HG03064 (cell line): ENCODE results near the gene PPP4R3B.

ENCODE experiments used
- ATAC-seq: cut with Tn5 transposase; IDR thresholded peaks from one replicate; pipeline ENCODE4 v1.9.1; 2021; ENCODE audit warnings: low read depth; ENCODE audit not compliant: unreplicated experiment

PPP4R3B gene

DNA sequence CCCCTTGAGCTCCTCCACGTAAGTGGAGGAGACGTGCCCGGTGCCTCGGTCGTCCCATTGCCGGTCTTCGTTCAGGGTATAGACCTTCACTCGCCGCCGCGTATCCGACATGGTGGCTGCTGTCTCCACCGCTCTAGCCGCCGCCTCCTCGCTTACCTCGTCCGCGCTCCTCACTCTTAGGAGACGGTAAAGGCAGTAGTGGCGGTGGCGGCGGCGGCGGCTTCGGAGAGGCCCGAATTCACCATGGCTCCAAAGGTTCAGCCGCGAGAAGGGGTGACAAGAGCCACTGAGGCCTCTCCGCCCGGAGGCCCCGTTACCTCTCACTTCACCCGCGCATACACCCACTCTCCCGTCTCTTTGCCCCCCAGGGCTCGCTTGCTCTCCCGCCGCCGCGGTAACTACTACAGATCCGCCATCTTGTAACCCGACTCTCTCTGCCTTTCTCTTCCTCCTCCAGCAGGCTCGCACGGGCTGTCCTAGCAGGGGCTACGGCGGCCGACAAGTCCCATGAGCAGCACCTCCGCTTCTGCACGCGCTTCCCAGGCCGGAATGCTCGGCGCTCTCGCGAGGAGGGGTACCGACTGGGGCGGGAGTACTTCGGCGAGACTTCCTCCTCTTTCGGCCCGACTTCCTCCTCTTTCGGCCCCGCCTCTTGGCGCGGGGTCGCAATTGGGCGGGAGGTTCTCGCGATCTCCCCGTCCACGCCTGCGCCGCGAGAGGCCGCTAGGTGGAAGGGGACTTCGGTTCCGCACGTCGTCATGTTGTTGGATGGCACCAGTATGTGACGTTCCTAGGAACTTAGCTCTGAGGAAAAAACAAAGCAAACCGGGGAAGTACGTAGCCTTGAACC is at the start of gene PPP4R3B:
TSS of gene PPP4R3B (minus strand) at position 448 of the 850 bp plus-strand sequence. CDS start at position 111, 337 bp downstream.
- peak; percentile 84 for ATAC-seq

DNA sequence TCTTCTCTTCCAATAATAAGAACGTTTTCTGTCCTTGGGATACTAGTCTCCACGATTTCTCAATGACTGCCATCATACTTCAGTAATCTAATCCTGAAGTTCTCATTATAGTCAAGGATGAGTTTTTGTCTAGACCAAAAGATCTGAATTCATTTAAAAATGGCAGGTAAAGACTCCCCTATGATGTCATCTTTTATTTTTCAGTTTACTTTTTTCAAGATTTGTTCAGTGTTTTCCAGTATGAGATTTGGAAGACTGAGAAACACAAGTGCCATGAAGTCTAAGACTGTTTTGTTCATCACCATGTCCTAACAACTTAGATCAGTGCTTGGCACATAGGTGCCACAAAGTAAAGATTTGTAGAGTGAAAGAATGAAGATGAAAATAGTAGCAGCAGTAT is 35.8 kb upstream of the PPP4R3B start:
- no peak for ATAC-seq

DNA sequence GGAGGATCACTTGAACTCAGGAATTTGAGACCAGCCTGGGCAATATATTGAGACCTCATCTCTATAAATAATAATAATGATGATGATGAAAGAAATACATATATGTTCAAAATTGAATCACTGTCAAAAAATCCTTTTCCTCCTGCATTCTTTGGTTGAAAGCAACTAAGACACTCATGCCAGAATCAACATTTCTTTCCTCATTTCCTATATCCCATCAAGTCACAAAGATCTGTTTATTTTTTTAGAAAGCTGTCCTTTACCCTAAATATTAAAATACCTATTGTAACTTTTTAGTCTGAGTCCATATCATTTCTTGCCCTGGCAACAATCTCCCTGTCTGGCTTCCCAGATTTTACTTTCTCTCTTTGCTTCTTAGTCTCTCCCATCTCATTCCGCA is 31.8 kb upstream of the PPP4R3B start:
- ATAC-seq: no peak

DNA sequence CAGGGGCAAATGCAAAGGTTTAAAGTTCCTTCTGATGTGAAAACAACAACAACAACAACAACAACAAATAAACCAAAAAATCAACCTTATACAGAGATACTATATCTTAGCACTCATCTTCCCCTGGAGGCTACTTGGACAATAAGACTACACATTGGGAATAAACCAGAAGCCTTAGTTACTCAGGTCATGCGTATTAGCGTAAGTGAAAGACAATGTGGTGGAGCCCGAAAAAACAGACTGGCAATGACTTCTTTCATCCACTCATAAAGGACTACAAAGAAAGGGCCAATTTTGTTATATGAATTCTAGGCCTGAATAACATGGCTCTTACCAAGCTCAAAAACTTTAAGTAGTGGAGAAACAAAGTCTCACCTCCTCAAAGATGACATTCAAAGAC is 19.4 kb upstream of the PPP4R3B start:
- ATAC-seq: no peak

GRCh38 chr2:55628931-55629330 is 11.5 kb upstream of the PPP4R3B start:
- ATAC-seq: no peak

GRCh38 chr2:55627915-55628314 is 10.5 kb upstream of the PPP4R3B start:
- no peak for ATAC-seq

DNA sequence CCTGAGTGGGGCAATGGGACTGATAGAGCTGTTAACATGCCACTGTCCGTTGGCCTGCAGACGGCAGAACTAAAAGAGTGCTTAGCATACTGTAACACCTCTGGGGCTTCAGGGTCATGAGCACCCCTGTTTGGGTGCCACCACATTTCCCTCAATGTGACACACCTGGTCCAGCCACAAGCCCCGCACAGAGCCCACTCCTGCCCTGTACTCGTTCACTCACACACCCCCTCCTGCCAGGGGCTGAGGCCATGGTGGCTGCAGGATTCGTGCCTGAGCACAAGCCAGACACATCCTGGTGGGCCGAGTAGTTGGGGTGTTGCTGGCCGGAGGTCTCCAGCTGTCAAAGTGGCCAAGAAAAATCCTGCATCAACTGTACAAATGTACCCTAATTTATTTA is 4.4 kb upstream of the PPP4R3B start:
- no peak for ATAC-seq

GRCh38 chr2:55620123-55620779 is 2.8 kb upstream of the PPP4R3B start:
- no peak for ATAC-seq

DNA sequence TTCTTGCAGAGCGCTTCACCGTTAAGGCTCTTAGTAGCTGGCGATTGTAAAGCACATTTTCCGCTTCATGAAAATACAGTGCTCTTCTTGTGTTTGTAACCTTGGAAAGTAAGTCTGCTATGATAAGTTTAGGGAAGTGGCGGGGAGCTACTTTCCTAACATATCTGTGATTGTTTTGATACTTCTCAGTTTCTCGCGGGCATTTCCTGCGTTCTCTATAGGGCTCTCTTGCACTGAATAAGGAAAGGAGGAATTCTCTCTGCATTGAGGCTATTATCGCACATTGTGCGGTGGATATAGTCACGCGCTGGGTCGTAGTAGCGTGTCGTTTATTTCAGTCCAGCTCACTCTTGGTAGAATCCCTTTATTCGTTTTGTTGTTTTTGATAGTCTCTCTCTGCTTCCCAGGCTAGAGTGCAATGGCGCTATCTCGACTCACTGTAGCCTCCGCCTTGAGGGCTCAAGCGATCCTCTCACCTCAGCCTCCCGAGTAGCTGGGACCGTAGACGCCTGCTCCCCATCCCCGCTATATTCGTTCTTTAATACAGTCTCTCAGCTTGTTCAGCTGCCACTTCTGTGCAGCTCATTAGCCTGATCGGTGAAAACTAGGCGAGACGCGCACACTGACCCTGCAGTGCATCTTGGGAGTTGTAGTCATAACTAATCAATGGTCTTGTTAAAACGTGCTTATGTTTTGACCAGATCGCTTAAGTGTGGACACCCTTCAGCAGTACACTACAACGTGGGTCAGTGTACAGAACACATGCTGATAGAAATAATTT is 1.0 kb upstream of the PPP4R3B start:
- ATAC-seq: no peak

DNA sequence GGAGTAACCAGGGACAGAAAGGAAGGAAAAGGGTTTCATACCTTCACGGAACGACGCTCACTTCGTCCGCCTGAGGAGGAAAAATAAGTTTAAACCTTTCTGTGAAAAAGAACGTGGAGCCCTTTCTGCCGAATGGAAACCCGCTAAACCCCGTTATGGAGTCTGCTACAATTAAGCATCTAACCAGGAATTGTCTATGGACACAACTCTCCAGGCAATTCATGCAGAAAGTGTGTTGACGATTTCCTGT is 528 bp upstream of the PPP4R3B start:
- ATAC-seq: no peak

DNA sequence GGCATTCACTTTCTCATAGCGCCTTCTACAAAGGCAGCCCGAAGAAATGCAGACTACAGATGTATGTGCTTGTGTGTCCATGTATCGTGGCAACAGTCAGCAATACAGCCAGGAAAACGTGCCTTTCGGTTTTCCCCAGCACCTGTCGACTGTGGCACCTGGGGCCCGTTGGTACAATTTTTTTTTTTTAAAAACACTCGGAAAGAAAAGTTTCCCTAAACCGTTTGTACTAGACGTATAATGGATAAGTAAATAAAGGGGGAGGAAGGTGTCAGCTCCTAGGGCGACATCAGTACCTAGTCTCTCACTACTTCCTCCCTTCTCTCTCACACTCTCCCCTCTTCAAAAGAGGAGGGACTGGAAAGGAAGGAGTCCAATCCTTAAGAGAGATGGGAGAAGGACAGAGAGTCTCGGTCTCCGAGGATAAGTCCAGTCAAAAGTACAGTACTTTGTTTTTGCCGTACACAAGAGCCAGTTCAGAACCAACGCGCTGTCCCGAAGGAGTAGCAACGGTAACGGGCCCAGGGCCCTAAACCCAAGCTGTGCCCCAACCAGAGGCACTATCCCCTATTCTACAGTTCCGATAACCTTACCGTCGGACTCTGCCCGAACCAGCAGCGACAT is 759 bp downstream of the PPP4R3B start:
- peak; percentile 15 for ATAC-seq

DNA sequence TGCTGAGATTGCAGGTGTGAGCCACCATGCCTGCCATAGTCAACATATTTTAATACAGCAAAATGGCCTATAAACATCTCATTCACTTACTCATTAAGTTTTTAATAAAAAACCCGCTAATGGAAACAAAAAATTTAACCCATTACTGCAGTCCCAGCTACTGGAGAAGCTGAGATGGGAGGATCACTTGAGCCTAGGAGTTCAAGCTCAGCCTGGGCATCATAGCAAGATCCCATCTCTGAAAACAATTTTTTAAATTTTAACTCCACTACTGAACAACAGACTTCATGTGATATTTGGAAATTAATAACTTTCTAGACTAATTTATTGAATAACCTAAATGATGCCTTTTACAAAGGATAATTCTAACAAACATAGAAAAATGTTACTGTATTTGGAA is 5.4 kb downstream of the PPP4R3B start:
- ATAC-seq: no peak

DNA sequence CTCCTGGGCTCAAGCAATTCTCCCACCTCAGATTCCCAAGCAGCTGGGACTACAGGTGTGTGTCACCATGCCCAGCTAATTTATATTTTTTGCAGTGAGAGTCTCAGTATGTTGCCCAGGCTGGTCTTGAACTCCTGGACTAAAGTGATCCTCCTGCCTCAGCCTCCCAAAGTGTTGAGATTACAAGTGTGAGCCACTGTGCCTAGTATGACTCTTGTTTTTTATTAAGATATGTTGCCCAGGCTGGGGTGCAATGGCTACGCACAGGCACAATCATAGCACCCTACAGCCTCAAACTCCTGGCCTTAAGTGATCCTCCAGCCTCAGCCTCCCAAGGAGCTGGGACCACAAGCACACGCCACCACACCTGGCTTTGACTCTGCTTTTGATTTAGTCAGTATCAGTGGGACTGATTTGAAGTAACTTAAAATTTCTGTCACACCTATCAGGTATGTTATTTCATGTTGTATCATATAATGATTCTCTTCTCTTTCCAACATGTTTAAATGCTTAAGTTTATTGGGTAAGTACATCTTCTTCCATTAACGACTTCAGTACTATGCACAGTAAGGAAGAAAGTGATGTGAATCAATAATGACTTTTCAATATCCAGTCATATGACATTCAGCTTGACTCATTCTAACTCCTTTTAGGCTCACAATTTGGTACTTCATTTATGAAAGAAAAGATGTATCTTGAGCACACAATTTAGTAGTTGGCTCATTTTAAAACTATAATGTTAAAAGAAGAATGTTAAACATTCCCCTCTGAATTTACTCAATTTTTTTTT is 6.3 kb downstream of the PPP4R3B start:
- ATAC-seq: no peak

- ATAC-seq: no peak
Measured at GRCh38 chr2:55609938-55610578, 7.4 kb downstream of the PPP4R3B start.

GRCh38 chr2:55609193-55609794 is 8.1 kb downstream of the PPP4R3B start:
- no peak for ATAC-seq

DNA sequence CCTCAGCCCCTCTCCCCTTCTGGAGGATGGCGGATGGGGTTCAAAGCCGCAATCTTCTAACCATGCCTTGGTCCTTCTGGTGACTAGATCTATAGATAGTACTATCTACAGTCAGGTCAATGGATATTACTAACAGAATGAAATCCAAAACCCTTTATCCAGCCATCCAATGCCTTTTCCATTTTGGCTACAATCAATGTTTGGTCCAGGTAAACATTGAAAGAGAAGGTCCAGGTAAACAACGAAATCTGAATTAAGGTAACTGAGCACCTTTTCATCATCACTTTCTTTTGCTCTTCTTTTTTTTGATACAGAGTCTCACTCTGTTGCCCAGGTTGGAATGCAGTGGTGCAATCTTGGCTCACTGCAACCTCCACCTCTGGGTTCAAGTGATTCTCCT is 9.7 kb downstream of the PPP4R3B start:
- ATAC-seq: no peak

- no peak for ATAC-seq
Measured at GRCh38 chr2:55604027-55604565, 13.3 kb downstream of the PPP4R3B start.

DNA sequence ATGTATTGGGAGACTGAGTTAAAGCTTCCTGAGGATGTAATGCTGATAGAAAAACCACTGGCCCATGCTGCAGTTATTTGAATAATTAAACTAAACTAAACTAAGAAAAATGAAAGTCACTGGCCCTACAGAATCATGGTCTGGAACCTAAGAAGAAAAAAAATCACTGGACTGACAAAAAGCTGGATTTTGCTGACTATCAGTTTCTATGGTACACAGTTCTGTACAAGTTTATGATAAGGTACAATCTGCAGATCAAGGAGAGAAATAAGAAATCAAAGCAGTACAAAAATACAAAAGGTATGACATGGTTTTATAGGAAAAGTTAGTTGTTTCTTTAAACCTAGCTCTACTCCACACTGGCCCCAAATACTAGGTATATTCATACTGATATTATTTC is 15.6 kb downstream of the PPP4R3B start:
- no peak for ATAC-seq
